HEK293 (cell line): Measurements from ENCODE around the gene DHRS2.

Experiments used
- CTCF ChIA-PET: fragments of 350-600 bp; formaldehyde crosslinking; extraction: SDS; loops from one replicate; lab custom pipeline; 2021; ENCODE audit warnings: antibody characterized with exemption; lab: Yijun Ruan, JAX
- POLR2A ChIA-PET: fragments of 300-600 bp; formaldehyde crosslinking; extraction: SDS; loops from one replicate; lab custom pipeline; 2020; ENCODE audit warnings: antibody characterized with exemption, inconsistent platforms; lab: Yijun Ruan, JAX
- H3K27ac ChIP-seq: fragments of 200-500 bp; sonication (Bioruptor generic); 2 replicates; pipeline ENCODE4 v1.5.1; 2014; ENCODE audit warnings: low read depth, low read length, control low read depth, inconsistent platforms; ENCODE audit errors: extremely low read depth
- H3K36me3 ChIP-seq, 2 experiments: fragments of 200-500 bp in 1 of 2; sonication (Bioruptor generic) in 1 of 2; 1 replicate in 1 of 2; 2 replicates in 1 of 2; pipeline ENCODE4 v1.5.1; 2014 to 2017; ENCODE audit warnings: inconsistent platforms in 2 of 2, low read length in 2 of 2; ENCODE audit not compliant: control insufficient read depth in 2 of 2, insufficient read depth in 1 of 2
- H3K4me1 ChIP-seq: fragments of 200-500 bp; sonication (Bioruptor generic); 2 replicates; pipeline ENCODE4 v1.5.1; 2014; ENCODE audit warnings: mild to moderate bottlenecking, low read length, inconsistent platforms; ENCODE audit not compliant: control insufficient read depth, insufficient read depth
- H3K4me3 ChIP-seq: 2 replicates; pipeline ENCODE4 v1.5.1; 2011; ENCODE audit warnings: low read depth, mild to moderate bottlenecking, control low read depth, low read length, moderate library complexity
- H3K9me3 ChIP-seq: fragments of 200-500 bp; sonication (Bioruptor generic); 2 replicates; pipeline ENCODE4 v1.5.1; 2014; ENCODE audit warnings: low read depth, low read length, inconsistent platforms; ENCODE audit not compliant: control insufficient read depth, insufficient read depth
- GLIS1 ChIP-seq: fragments of 450-650 bp; formaldehyde crosslinking; IDR thresholded peaks from 2 replicates; pipeline ENCODE4 v1.5.1; 2016; ENCODE audit warnings: missing biosample characterization, missing genetic modification characterization
- HOXC10 ChIP-seq: sonication (generic); formaldehyde crosslinking; IDR thresholded peaks from 2 replicates; pipeline ENCODE4 v1.8.1; 2023; ENCODE audit warnings: mild to moderate bottlenecking, missing genetic modification reagents
- PBX3 ChIP-seq: sonication (generic); formaldehyde crosslinking; IDR thresholded peaks from 2 replicates; pipeline ENCODE4 v1.8.1; 2022; ENCODE audit warnings: mild to moderate bottlenecking, moderate library complexity, missing genetic modification reagents
- ZBTB7A ChIP-seq: fragments of 450-650 bp; formaldehyde crosslinking; IDR thresholded peaks from 2 replicates; pipeline ENCODE4 v1.5.1; 2016; ENCODE audit warnings: low read depth, missing biosample characterization, missing genetic modification characterization
- ZFP69B ChIP-seq: fragments of 450-650 bp; formaldehyde crosslinking; IDR thresholded peaks from 2 replicates; pipeline ENCODE4 v1.5.1; 2016; ENCODE audit warnings: missing biosample characterization, missing genetic modification characterization
- ZNF10 ChIP-seq: fragments of 450-650 bp; formaldehyde crosslinking; IDR thresholded peaks from 2 replicates; pipeline ENCODE4 v1.5.1; 2017; ENCODE audit warnings: missing biosample characterization, missing genetic modification characterization
- ZNF23 ChIP-seq: fragments of 450-650 bp; formaldehyde crosslinking; IDR thresholded peaks from 2 replicates; pipeline ENCODE4 v1.5.1; 2016; ENCODE audit warnings: missing biosample characterization, missing genetic modification characterization, borderline replicate concordance
- ZNF404 ChIP-seq: fragments of 450-650 bp; formaldehyde crosslinking; IDR thresholded peaks from 2 replicates; pipeline ENCODE4 v1.5.1; 2017; ENCODE audit warnings: missing biosample characterization, missing genetic modification characterization
- ZNF416 ChIP-seq: fragments of 450-650 bp; formaldehyde crosslinking; IDR thresholded peaks from 2 replicates; pipeline ENCODE4 v1.5.1; 2016; ENCODE audit warnings: missing biosample characterization, missing genetic modification characterization
- ZNF433 ChIP-seq: fragments of 450-650 bp; formaldehyde crosslinking; IDR thresholded peaks from 2 replicates; pipeline ENCODE4 v1.5.1; 2016; ENCODE audit warnings: missing biosample characterization, missing genetic modification characterization, low read depth
- ZNF560 ChIP-seq: fragments of 450-650 bp; formaldehyde crosslinking; IDR thresholded peaks from 2 replicates; pipeline ENCODE4 v1.5.1; 2017; ENCODE audit warnings: missing biosample characterization, missing genetic modification characterization, borderline replicate concordance
- ZNF626 ChIP-seq: fragments of 450-650 bp; sonication (Bioruptor Pico); formaldehyde crosslinking; IDR thresholded peaks from 2 replicates; pipeline ENCODE4 v1.5.1; 2018; ENCODE audit warnings: missing biosample characterization, missing genetic modification characterization, inconsistent platforms
- ZNF654 ChIP-seq: fragments of 450-650 bp; formaldehyde crosslinking; IDR thresholded peaks from 2 replicates; pipeline ENCODE4 v1.5.1; 2016; ENCODE audit warnings: low read depth, missing biosample characterization, missing genetic modification characterization
- ZNF658 ChIP-seq: fragments of 450-650 bp; formaldehyde crosslinking; IDR thresholded peaks from 2 replicates; pipeline ENCODE4; 2016; ENCODE audit warnings: missing biosample characterization, missing genetic modification characterization
- ZSCAN23 ChIP-seq: fragments of 450-650 bp; formaldehyde crosslinking; IDR thresholded peaks from 2 replicates; pipeline ENCODE4 v1.5.1; 2016; ENCODE audit warnings: missing biosample characterization, missing genetic modification characterization
- TF ChIP-seq, protein P1 (sequence below): fragments of 450-650 bp; formaldehyde crosslinking; IDR thresholded peaks from 2 replicates; pipeline ENCODE4 v1.5.1; 2017; ENCODE audit warnings: missing biosample characterization, missing genetic modification characterization
- TF ChIP-seq, protein P2 (sequence below): fragments of 450-650 bp; formaldehyde crosslinking; IDR thresholded peaks from 2 replicates; pipeline ENCODE4 v1.5.1; 2017; ENCODE audit warnings: missing biosample characterization, missing genetic modification characterization
- TF ChIP-seq, protein P3 (sequence below): fragments of 450-650 bp; formaldehyde crosslinking; IDR thresholded peaks from 2 replicates; pipeline ENCODE4 v1.5.1; 2016; ENCODE audit warnings: missing biosample characterization, missing genetic modification characterization
- TF ChIP-seq, protein P4 (sequence below): fragments of 450-650 bp; formaldehyde crosslinking; IDR thresholded peaks from 2 replicates; pipeline ENCODE4 v1.5.1; 2016; ENCODE audit warnings: missing biosample characterization, missing genetic modification characterization

Gene DHRS2

DNA sequence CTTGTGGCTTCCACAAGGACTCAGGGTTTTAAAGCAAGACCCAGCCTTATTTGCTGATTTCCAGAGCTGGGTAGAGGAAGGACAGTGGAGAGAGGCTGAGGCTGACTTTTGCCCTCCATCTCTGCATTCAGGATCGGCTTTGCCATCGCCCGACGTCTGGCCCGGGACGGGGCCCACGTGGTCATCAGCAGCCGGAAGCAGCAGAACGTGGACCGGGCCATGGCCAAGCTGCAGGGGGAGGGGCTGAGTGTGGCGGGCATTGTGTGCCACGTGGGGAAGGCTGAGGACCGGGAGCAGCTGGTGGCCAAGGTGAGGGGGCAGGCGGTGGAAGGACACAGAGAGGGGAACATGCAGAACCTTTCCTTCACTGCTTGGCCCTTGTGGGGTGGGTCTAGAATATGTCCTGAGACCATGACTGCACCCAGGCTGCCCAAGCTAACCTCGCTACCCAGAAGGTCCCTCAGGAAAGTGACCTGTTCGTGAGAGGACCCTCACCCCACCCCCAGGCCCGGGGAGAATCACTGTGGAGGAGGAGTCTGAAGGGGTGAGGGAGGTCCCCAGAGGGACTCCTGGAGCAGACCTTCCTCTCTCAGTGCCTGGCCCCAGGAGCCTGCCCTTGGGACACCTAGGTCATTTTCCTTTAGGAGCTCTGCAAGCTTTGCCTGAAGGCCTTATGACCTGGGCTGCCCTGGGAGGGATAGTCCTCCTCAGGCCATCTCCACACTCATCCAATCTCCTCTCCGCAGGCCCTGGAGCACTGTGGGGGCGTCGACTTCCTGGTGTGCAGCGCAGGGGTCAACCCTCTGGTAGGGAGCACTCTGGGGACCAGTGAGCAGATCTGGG lies 3.1 kb downstream of the DHRS2 start:
- POLR2A ChIA-PET = interaction anchor here (1.7 kb wide), 1 partner anchor 8 kb away, joined by 5 read pairs; no protein-coding TSS in a partner anchor

GRCh38 chr14:23639891-23640523 lies 3.8 kb downstream of the DHRS2 start:
- peak; percentile 34 for TF ChIP-seq GLIS1
- TF ChIP-seq ZNF433 (tag by site-specific recombination) = no peak
- CTCF ChIA-PET = interaction anchor here (0.6 to 3.2 kb wide), 6 partner anchors 8 to 270 kb away, joined by 3 to 40 read pairs (median 5); no protein-coding TSS in a partner anchor
- peaks cover 21% of the 10 kb centered on the region for H3K4me1 ChIP-seq
- no peaks in the 10 kb centered on the region for H3K36me3 ChIP-seq
- peak overlapping the region; percentile 48; the same call in 1 of the 2 replicates for H3K27ac ChIP-seq
- no peak overlapping the region for H3K4me3 ChIP-seq
- no peaks in the 10 kb centered on the region for H3K9me3 ChIP-seq
- POLR2A ChIA-PET = interaction anchor here (0.8 to 1.7 kb wide), 3 partner anchors 8 to 51 kb away, joined by 3 to 5 read pairs (median 3); no protein-coding TSS in a partner anchor

More for the DNA sequence above, 3.1 kb downstream of the DHRS2 start:
- CTCF ChIA-PET = interaction anchor here (1.0 to 3.2 kb wide), 3 partner anchors 8 to 27 kb away, joined by 3 to 40 read pairs (median 5); no protein-coding TSS in a partner anchor
- TF ChIP-seq ZNF658 = no peak
- TF ChIP-seq ZNF23 (tag by site-specific recombination) = no peak
- no peak for TF ChIP-seq ZNF560 (tag by site-specific recombination)
- no peak for TF ChIP-seq PBX3
- TF ChIP-seq ZBTB7A (tag by site-specific recombination) = no peak
- Histone ChIP-seq H3K27ac (no peak overlapping the region; the same call in 1 of the 2 replicates), H3K36me3 (no peaks in the 10 kb centered on the region), H3K4me1 (peaks cover 21% of the 10 kb centered on the region), H3K9me3 (no peaks in the 10 kb centered on the region), H3K4me3 (no peak overlapping the region)

DNA sequence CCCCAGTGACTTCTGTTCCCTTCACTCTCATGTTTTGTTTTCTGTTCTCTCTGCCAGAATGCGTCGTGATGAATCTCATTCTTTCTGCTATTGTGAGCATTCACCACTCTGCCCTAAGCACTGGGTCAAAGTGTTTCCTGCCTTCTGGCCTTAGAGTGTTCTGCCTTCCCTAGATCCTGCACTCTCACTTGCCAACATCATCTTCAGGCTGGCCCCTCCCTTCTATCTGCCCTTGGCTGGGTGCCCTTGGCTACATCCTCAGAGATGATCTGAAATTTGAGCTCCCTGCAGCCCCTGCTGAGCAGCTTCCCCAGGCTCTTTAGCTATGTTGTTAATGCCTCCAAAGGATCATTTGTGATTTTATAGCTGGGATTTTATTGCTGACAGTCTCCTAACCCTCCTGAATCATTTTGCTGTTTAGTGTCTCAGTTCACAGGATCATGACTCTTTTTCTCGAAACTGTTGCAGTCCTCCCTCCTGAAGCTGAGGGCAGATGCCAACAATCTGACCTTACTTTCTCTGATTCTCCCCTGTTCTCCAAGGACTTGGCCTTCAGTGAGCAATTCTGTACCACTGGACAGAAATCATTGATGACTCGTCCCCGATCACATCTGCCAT lies 4.5 kb downstream of the DHRS2 start:
- no peaks in the 10 kb centered on the region for H3K36me3 ChIP-seq
- ChIA-PET POLR2A (interaction anchor here (0.8 to 1.7 kb wide), 3 partner anchors 9 to 52 kb away, joined by 3 to 5 read pairs (median 3); no protein-coding TSS in a partner anchor), CTCF (interaction anchor here (0.6 to 3.2 kb wide), 6 partner anchors 9 to 270 kb away, joined by 4 to 40 read pairs (median 5); no protein-coding TSS in a partner anchor)
- no peak overlapping the region for H3K4me3 ChIP-seq
- peaks cover 21% of the 10 kb centered on the region for H3K4me1 ChIP-seq
- peak overlapping the region; percentile 48; the same call in 1 of the 2 replicates for H3K27ac ChIP-seq
- H3K9me3 ChIP-seq = no peaks in the 10 kb centered on the region
- TF ChIP-seq, protein P1, sequence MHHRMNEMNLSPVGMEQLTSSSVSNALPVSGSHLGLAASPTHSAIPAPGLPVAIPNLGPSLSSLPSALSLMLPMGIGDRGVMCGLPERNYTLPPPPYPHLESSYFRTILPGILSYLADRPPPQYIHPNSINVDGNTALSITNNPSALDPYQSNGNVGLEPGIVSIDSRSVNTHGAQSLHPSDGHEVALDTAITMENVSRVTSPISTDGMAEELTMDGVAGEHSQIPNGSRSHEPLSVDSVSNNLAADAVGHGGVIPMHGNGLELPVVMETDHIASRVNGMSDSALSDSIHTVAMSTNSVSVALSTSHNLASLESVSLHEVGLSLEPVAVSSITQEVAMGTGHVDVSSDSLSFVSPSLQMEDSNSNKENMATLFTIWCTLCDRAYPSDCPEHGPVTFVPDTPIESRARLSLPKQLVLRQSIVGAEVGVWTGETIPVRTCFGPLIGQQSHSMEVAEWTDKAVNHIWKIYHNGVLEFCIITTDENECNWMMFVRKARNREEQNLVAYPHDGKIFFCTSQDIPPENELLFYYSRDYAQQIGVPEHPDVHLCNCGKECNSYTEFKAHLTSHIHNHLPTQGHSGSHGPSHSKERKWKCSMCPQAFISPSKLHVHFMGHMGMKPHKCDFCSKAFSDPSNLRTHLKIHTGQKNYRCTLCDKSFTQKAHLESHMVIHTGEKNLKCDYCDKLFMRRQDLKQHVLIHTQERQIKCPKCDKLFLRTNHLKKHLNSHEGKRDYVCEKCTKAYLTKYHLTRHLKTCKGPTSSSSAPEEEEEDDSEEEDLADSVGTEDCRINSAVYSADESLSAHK (tag by site-specific recombination) = peak; percentile 84
- TF ChIP-seq ZNF626 (no peak), ZFP69B (no peak), HOXC10 (no peak), ZNF416 (tag by site-specific recombination) (no peak), ZSCAN23 (no peak), ZNF404 (tag by site-specific recombination) (no peak), ZNF10 (tag by site-specific recombination) (peak; percentile 90), ZNF654 (tag by site-specific recombination) (no peak), ZNF23 (tag by site-specific recombination) (no peak)
- TF ChIP-seq, protein P2, sequence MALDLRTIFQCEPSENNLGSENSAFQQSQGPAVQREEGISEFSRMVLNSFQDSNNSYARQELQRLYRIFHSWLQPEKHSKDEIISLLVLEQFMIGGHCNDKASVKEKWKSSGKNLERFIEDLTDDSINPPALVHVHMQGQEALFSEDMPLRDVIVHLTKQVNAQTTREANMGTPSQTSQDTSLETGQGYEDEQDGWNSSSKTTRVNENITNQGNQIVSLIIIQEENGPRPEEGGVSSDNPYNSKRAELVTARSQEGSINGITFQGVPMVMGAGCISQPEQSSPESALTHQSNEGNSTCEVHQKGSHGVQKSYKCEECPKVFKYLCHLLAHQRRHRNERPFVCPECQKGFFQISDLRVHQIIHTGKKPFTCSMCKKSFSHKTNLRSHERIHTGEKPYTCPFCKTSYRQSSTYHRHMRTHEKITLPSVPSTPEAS (tag by site-specific recombination) = no peak
- TF ChIP-seq, protein P3, sequence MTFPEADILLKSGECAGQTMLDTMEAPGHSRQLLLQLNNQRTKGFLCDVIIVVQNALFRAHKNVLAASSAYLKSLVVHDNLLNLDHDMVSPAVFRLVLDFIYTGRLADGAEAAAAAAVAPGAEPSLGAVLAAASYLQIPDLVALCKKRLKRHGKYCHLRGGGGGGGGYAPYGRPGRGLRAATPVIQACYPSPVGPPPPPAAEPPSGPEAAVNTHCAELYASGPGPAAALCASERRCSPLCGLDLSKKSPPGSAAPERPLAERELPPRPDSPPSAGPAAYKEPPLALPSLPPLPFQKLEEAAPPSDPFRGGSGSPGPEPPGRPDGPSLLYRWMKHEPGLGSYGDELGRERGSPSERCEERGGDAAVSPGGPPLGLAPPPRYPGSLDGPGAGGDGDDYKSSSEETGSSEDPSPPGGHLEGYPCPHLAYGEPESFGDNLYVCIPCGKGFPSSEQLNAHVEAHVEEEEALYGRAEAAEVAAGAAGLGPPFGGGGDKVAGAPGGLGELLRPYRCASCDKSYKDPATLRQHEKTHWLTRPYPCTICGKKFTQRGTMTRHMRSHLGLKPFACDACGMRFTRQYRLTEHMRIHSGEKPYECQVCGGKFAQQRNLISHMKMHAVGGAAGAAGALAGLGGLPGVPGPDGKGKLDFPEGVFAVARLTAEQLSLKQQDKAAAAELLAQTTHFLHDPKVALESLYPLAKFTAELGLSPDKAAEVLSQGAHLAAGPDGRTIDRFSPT = no peak
- TF ChIP-seq, protein P4, sequence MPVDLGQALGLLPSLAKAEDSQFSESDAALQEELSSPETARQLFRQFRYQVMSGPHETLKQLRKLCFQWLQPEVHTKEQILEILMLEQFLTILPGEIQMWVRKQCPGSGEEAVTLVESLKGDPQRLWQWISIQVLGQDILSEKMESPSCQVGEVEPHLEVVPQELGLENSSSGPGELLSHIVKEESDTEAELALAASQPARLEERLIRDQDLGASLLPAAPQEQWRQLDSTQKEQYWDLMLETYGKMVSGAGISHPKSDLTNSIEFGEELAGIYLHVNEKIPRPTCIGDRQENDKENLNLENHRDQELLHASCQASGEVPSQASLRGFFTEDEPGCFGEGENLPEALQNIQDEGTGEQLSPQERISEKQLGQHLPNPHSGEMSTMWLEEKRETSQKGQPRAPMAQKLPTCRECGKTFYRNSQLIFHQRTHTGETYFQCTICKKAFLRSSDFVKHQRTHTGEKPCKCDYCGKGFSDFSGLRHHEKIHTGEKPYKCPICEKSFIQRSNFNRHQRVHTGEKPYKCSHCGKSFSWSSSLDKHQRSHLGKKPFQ (tag by site-specific recombination) = no peak
